ENCODE results near the gene RXFP2.

The RXFP2 gene

GRCh38 chr13:31755211-31755610 lies 15.9 kb downstream of the RXFP2 start:
- no peaks in the 10 kb centered on the region for H3K27me3 ChIP-seq (ENCODE audit: insufficient read depth, low read depth, severe bottlenecking)
- no peak for TF ChIP-seq CTCF (IDR thresholded peaks at IDR 0.05; ENCODE audit: low read depth, low read length)
- no peaks in the 10 kb centered on the region for H3K36me3 ChIP-seq
- H3K4me3 ChIP-seq (ENCODE audit: low read depth, low read length): no peak overlapping the region
- no peak overlapping the region for H3K27ac ChIP-seq
- H3K9me3 ChIP-seq (ENCODE audit: severe bottlenecking): no peaks in the 10 kb centered on the region
- no peak for DNase-seq

- H3K4me3 ChIP-seq (ENCODE audit: low read depth, low read length): no peak overlapping the region
- no peaks in the 10 kb centered on the region for H3K36me3 ChIP-seq
- no peak for DNase-seq
- no peak overlapping the region for H3K27ac ChIP-seq
- H3K27me3 ChIP-seq (ENCODE audit: insufficient read depth, low read depth, severe bottlenecking): no peaks in the 10 kb centered on the region
- no peaks in the 10 kb centered on the region for H3K9me3 ChIP-seq (ENCODE audit: severe bottlenecking)
- TF ChIP-seq CTCF (IDR thresholded peaks at IDR 0.05; ENCODE audit: low read depth, low read length): no peak
Measured at GRCh38 chr13:31755803-31756212, 16.5 kb downstream of the RXFP2 start.

GRCh38 chr13:31756346-31756745 lies 17.0 kb downstream of the RXFP2 start:
- H3K9me3 ChIP-seq (ENCODE audit: severe bottlenecking): no peaks in the 10 kb centered on the region
- no peak overlapping the region for H3K4me3 ChIP-seq (ENCODE audit: low read depth, low read length)
- H3K27me3 ChIP-seq (ENCODE audit: insufficient read depth, low read depth, severe bottlenecking): no peaks in the 10 kb centered on the region
- H3K27ac ChIP-seq: no peak overlapping the region
- no peaks in the 10 kb centered on the region for H3K36me3 ChIP-seq
- DNase-seq: no peak
- TF ChIP-seq CTCF (IDR thresholded peaks at IDR 0.05; ENCODE audit: low read depth, low read length): no peak

GRCh38 chr13:31761951-31762350 lies 22.6 kb downstream of the RXFP2 start:
- TF ChIP-seq CTCF (IDR thresholded peaks at IDR 0.05; ENCODE audit: low read depth, low read length): no peak
- DNase-seq: no peak
- H3K27ac ChIP-seq: no peak overlapping the region
- H3K36me3 ChIP-seq: no peaks in the 10 kb centered on the region
- H3K27me3 ChIP-seq (ENCODE audit: insufficient read depth, low read depth, severe bottlenecking): no peaks in the 10 kb centered on the region
- no peaks in the 10 kb centered on the region for H3K9me3 ChIP-seq (ENCODE audit: severe bottlenecking)
- H3K4me3 ChIP-seq (ENCODE audit: low read depth, low read length): no peak overlapping the region

- Histone ChIP-seq H3K4me3 (ENCODE audit: low read depth, low read length) (no peak overlapping the region), H3K27ac (no peak overlapping the region)
- no peak for TF ChIP-seq CTCF (IDR thresholded peaks at IDR 0.05; ENCODE audit: low read depth, low read length)
Measured at GRCh38 chr13:31764556-31764955, 25.2 kb downstream of the RXFP2 start.

GRCh38 chr13:31765138-31765785 lies 25.9 kb downstream of the RXFP2 start:
- H3K36me3 ChIP-seq: no peaks in the 10 kb centered on the region
- no peaks in the 10 kb centered on the region for H3K9me3 ChIP-seq (ENCODE audit: severe bottlenecking)
- DNase-seq: no peak
- no peak for TF ChIP-seq CTCF (IDR thresholded peaks at IDR 0.05; ENCODE audit: low read depth, low read length)
- H3K27ac ChIP-seq: no peak overlapping the region
- no peaks in the 10 kb centered on the region for H3K27me3 ChIP-seq (ENCODE audit: insufficient read depth, low read depth, severe bottlenecking)
- no peak overlapping the region for H3K4me3 ChIP-seq (ENCODE audit: low read depth, low read length)

More at GRCh38 chr13:31764556-31764955, 25.2 kb downstream of the RXFP2 start:
- Histone ChIP-seq H3K36me3 (no peaks in the 10 kb centered on the region), H3K9me3 (ENCODE audit: severe bottlenecking) (no peaks in the 10 kb centered on the region), H3K27me3 (ENCODE audit: insufficient read depth, low read depth, severe bottlenecking) (no peaks in the 10 kb centered on the region)
- DNase-seq: no peak

All from WERI-Rb-1 (cell line).